Right lung (tissue), 5 donors: ENCODE measurements around the gene MDM1. TPM values are rescaled to one million over a fixed set of nuclear protein-coding genes. Genes with fewer than 3 reads are reported as not detected.
A peak's percentile ranks its signal among the peaks of the same experiment; 100 is the strongest.

Experiments
- DNase-seq, 2 donors: peaks; one replicate each; pipeline ENCODE4 v3.0.0-alpha.2; 2013
- polyA plus RNA-seq, 5 donors: library from polyadenylated mRNA; unstranded; fragments of 120-200 nt; gene quantifications; one replicate each; pipeline versions ENCODE4 v1.2.1 to v1.2.3, GENCODE V29; 2013; ENCODE audit warnings: inconsistent platforms in 1 of 5, low replicate concordance in 1 of 5; ENCODE audit not compliant: insufficient read length in 5 of 5, insufficient read depth in 1 of 5

MDM1 gene
- polyA plus RNA-seq, 5 donors, result 30.8 to 48.9 (median 44.2) TPM

GRCh38 chr12:68358532-68359485 lies 26.6 kb upstream of the MDM1 start:
- DNase-seq, result peak; percentile 56 to 60

DNA sequence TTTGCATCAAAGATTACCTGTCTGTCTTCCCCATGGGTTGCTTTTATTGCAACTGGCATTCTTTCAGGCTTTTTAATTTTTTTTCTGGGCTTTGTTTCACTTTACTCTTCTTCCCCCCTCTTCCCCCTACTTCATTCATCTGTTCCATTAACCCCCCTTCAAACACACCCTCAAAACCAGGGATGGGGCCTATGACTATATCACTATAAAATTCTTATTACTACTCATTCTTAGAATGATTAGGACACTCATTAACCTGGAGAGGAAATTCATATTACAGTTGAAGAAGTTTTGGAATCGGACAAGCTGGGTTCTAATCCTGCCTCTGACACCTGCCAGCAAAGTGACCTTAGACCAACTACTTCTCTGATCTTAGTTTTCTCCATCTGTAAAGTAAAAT lies 24.8 kb upstream of the MDM1 start:
- DNase-seq, result no peak

DNA sequence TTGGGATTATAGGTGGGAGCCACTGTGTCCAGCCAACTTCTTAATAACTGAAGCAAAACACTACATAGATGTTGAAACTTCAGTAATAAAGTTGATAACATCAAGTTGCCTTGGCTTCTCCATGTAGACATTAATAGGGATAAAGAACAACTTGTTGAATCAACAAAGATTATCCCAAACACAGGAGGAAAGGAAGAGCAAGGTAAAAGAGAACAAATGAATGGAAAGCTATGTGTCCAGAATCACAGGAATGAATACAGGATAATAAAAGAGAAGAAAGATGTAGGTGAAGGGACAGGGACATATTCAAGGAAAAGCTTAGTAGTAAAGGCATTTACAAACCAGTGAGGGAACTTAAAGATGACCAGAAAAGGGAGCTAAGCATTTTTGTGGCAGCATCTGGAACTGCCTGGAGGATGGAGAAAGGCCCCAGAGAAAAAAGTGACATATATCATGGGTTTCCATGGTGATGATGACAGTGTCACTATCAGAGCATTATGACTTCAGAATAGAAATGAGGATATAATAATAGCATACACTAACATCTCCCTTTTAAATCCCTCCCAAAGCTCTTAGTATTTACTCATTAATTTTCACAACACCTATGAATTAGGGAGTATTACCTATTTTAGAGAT lies 24.0 kb upstream of the MDM1 start:
- DNase-seq, result no peak

DNA sequence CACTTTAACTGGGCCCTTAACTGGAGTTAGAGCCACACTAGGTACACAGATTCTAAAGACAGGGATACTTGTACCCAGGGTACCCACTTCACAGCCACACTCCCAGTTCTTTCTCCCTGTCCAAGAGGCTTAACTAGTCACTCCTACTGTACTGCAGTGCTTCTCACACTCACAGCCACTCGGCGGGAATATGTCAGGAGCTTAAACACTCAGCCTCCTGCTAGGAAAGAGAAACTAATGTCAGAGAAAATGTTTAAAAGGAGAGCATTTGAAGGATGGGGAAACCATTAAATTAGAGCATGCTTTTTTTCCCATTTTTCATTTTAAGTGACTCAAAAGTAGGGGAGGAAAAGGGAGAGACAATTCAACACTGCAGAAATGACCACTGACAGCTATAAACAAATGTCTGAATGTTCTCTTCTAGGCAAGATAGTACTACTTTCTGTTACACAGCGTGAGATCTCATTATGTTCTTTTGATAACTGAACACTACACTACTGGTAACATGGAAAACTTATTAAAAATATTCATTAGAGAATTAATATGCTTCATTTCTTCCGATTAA lies 22.9 kb upstream of the MDM1 start:
- no peak for DNase-seq

- DNase-seq, result no peak
Measured at GRCh38 chr12:68352067-68352466, 19.9 kb upstream of the MDM1 start.

- DNase-seq, result no peak
Measured at GRCh38 chr12:68350753-68351152, 18.6 kb upstream of the MDM1 start.

GRCh38 chr12:68349921-68350606 lies 17.9 kb upstream of the MDM1 start:
- DNase-seq, result no peak

DNA sequence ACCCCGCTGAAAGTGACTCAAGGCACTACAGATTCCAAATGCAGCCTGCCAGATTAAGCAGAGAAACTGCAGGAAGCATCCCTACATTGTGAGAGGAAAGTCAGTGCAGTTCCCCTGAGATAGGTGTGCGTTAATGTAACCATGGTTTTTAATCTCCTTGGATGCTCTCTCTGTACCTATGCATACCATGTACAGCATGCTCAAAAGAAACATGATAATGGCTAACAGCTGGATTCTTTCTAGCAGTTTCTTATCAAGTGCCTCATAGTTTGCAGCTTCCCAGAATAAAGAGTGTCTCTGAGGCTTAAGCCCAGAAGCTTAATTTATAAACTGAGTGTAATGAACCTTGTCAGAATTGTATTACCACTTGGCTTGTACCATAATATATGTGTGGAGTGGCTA lies 17.1 kb upstream of the MDM1 start:
- DNase-seq, result no peak

DNA sequence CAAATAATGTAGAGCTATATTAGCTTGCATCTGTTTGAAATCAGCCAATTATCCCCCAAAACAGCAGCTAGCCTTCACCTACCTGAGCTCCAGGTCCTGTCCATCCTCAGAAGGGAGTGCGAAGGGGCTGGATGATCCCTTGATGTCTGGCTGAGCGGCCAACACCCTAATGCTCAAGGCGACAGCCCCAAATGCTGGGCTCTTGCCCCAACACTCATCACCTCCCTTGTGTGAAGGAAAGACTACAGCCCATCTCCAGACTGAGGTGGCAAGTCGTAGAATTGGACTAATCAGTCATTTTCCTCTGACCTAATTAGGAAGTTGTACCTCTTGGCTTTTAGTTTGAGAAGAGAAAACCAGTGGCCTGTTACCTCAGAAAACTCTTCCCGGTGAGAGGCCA lies 16.3 kb upstream of the MDM1 start:
- no peak for DNase-seq

- DNase-seq, result no peak
Measured at GRCh38 chr12:68345763-68346162, 13.6 kb upstream of the MDM1 start.

GRCh38 chr12:68344126-68344525 lies 12.0 kb upstream of the MDM1 start:
- DNase-seq, result no peak

GRCh38 chr12:68342966-68343365 lies 10.8 kb upstream of the MDM1 start:
- DNase-seq, result no peak

GRCh38 chr12:68341822-68342221 lies 9.7 kb upstream of the MDM1 start:
- no peak for DNase-seq

DNA sequence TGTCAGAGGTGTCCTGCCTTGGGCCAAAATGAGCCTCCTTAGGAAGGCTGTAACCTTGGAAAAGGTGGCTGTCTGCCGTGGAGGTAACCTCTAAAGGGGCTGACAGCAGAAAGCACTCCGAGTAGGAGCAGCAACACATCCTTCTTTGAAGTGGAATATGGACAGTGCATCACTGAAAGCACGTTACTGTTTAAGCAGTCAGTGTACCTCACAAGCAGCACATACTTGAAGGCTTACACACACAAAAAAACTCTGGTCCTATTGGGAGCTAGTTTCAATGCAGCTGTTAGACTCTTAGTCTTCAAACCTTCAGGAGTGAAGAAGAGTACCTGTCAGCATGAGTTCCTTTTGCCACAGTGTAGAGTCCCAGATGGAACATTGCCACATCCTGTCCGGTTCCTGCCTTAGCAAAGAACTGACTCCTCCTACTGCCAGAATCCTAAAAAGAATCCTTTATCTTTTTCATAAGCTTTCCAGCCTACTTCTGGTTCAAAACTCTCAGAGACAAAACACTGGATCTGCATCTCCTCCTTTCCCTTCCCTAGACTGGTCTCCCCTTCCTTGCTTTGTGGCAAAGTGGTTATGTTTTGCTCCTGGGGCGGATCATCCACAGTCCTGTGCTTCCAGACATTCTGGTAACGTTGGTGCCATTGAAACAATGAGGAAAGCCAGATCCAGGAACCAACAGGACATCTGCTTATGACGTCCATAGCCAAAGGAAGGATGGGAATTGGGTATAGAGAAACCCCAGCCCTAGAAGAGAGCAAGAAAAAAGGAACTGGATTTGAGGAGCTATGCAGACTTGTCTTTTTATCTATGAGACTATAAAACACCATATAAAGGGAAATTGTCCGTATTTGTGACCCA lies 8.5 kb upstream of the MDM1 start:
- DNase-seq, result no peak

DNA sequence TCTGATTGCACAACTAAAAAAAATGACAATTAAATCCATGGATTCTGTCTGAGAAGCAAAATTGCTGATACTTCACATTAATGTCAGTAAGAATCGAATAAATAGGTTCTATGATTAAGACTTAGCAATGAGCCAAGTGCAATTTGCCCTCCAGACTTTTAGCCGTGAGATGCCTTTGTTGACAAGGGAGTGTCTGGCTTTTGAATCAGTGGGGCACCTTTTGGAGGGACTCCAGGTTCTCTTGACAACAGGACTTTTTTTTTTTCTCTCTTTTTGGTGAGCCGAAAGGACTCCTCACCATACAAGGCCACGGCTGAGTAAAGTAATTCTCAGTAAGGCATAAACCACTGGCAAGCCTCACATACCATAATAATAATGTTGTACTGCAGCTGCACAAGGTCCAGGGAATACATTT lies 4.7 kb upstream of the MDM1 start:
- no peak for DNase-seq

DNA sequence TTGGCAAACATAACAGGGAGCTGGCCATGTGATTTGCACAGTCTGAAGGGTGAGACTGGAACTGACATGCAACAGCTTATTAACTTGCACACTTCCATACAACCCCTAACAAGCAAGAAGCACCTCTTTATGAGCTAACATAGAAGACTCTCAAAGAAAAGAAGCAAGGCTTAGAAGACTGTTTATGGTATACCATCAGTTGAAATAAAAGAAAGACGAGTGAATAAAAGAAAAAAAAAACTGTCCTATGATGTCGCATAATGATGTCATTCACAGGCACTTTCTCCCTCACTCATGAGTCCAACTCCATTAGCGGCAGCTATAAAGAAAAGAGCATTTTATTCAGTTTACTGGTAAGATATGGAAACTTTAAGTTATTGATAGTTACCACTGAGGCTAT lies 3.3 kb upstream of the MDM1 start:
- no peak for DNase-seq

DNA sequence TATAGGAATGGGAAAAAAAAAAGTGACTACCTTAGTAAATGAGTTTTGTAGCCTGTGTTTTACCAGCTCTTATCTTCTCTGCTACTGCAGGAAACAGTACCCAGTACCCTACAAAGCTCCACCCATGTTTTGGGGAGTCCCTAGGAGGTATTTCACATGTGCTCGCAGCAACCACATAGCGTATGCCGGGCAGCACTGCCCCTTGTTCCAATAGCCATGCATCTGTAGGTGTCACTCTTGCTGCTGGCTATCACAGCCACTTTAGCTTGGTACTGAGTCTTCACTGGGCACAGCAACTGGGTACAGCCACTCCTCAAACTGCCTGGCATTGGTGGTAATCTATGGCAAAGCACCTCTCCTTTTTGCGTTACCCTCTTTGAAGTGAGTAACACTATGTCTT lies 2.0 kb upstream of the MDM1 start:
- DNase-seq, result no peak

DNA sequence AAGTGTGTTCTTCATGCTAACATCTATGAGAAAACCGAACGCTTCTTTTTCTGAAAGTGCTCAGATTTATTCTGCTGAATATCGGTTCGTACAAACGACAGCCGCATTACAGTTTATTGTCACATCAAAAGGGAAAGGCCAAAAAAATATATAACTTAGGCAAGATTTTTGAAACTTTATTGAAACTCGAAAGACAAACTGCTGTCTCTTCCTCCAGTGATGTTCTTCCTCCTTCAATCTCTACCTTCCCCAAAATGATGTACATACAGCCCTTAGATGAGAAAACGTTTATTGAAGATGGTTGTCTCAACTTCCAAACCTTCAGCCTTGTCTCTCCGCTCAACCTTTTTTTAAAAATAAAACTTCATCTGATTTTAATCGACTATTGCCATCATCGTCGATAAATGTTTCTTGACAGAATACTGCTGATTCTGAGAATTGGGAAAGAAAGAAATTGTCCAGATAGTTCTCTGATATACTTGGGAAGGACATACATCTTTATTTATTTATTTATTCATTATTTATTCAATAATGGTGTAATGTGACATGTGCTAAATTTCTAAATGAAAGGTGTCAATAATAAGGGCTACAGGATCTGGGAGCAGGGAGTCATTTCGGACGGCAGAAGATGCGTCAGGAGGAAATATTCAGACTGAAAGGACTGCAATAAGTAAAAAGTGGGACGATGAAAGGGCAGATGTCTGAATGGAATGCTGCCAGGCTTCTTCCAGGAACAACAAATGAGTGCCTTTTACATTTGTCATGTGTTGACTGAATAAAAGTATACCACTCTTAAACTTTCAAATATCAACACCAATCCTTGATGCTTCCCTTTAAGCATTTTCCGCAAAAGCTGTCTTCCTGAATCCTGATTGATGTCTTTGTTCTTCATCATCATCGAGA lies 817 bp upstream of the MDM1 start:
- DNase-seq, result no peak

DNA sequence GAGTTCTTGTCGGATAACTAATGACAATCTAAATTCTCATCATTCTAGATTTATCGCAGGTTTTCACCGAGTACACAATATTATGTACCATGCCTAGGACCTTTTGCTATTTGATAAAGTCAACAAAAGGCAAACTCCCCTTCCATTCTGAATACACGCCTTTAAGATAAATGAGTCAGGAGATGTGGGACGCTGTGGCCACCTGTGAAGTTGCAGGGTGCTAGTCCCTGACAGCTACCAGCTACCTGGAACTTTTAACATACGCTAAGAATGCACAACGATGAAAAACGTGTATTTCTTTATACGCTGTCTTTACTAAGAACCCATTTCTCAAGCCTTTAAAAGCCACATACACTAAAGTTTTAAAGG lies 678 bp downstream of the MDM1 start:
- DNase-seq, result no peak

DNA sequence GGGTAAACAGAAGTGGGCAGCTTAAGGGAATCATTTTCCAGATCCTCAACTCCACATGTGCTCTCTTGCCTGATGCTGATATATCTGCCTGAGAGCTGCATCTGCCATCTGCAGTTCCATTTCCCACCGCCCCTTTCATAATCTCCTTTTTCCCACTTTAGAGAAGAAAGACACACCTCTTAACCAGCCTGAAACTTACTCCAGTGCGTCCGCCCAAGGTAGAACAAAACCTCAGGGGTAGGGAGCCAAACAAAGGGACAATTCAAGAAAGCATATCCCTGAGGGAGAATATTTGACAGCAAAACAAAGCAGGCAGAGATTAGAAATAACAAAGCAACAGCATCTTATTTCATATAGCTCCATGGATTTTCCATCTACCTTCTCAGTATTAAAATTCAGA lies 4.3 kb downstream of the MDM1 start:
- no peak for DNase-seq
